GM12874 (cell line): Measurements from ENCODE around the gene SCAANT1.

Experiments
- TF ChIP-seq, protein P1 (sequence below): IDR thresholded peaks from 2 replicates; pipeline ENCODE4 v1.5.1; 2011; ENCODE audit warnings: low read depth, mild to moderate bottlenecking, control low read depth, low read length, moderate library complexity; ENCODE audit not compliant: insufficient read depth

The SCAANT1 gene

DNA sequence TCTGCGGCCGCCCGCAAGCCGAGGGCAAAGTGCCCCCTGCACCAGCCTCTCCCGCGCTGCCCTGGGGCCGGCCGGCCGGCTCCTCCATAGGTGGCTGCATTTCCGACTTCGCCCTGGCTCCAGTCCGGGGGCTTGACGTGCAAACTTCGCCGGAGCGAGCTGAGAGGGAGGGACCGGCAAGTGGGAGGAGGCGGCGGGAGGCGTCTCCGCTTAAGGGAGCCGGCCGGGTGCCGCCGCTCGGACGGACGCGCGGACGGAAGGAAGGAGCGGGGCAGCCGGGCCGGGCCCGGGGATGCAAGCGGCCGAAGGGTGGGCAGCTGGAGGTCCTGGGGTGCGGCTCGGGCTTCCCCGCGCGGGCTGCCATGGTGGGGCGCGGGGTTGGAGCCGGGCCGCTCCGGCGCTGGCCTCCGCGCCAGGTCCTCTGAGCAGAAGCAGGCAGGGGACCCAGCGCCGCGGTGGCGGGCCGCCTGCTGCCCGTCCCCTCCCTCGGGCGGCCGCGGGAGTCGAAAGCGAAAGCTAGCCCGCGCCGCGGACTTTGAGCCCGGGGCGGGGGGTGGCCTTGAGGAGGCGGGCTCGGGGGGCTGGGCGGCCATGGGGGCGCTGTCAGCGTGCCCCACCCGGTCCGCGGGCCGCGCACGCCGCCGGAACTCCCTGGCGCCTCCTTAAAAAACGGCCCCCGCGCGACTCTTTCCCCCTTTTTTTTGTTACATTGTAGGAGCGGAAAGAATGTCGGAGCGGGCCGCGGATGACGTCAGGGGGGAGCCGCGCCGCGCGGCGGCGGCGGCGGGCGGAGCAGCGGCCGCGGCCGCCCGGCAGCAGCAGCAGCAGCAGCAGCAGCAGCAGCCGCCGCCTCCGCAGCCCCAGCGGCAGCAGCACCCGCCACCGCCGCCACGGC, at the start of gene SCAANT1:
Gene SCAANT1, minus strand, starts transcription at position 511 of the 895 bp plus-strand sequence.
- TF ChIP-seq, protein P1, sequence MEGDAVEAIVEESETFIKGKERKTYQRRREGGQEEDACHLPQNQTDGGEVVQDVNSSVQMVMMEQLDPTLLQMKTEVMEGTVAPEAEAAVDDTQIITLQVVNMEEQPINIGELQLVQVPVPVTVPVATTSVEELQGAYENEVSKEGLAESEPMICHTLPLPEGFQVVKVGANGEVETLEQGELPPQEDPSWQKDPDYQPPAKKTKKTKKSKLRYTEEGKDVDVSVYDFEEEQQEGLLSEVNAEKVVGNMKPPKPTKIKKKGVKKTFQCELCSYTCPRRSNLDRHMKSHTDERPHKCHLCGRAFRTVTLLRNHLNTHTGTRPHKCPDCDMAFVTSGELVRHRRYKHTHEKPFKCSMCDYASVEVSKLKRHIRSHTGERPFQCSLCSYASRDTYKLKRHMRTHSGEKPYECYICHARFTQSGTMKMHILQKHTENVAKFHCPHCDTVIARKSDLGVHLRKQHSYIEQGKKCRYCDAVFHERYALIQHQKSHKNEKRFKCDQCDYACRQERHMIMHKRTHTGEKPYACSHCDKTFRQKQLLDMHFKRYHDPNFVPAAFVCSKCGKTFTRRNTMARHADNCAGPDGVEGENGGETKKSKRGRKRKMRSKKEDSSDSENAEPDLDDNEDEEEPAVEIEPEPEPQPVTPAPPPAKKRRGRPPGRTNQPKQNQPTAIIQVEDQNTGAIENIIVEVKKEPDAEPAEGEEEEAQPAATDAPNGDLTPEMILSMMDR = no peak

DNA sequence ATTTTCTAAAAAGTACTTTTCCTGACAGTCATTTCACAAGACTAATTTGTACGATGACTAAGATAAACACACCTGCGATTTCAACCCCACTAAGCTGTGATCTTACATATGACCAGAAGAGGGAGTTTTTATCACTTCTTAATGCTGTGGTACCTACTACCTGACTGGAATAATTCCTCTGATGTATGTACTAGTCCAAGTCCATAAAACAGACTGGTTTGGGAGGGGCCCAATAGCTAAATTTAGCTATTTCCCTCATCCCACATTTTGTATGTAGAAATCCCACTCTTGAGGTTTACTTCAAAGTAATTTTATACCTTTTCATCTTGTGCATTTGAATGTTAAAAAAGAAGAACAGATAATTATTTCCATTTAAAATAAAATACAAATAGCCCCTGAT, 49.7 kb upstream of the SCAANT1 start:
- TF ChIP-seq, protein P1 = peak; percentile 56; the same call in 1 of the 2 replicates

DNA sequence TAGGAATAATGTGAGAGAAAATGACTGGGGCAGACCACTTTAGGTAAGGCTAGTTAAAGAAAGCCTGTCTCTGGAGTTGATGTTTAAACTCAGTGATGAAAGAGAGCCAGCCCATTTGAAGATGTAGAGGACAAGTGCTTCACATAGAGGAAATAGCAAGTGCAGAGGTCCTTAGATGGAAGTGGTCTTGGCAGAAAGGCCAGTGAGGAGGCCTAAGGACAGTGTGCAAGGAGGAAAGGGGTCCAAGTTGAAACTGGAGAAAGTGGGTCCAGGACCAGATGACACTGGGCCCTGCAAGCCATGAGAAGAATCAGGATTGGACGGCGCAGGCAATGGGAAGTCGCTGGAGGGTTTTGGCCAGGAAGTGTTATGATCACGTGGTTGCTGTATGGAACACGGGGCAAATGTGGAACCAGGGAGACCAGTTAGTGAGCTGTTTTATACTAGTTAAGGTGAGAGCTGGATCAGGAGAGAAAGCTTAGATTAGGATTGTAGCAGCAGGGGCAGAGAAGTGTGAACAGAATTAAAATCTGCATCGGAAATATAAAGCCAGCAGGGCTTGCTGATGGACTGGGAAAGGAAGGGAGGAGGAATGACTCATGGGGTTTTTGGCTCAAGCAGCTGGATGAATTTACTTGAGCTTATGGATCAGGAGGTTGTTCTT, 48.0 kb upstream of the SCAANT1 start:
- TF ChIP-seq, protein P1 = no peak

DNA sequence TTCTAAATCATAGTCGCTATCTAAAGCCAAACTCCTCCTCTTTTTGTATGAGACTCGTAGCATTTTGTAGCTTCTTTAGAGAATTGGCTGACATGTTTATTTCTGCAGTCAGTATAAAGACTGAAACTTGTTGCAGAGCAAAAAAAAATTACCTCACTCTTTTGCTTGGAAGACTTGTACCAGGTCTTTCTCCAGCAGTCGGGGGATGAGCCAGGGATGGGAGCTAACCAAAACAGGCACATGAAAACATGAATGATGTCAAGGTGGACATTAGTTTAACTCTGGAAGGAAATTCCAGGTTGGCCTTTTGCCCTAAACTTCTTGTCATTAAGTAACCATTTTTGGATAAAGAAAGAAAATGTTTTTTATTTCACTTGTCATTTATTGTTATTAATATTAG, 47.0 kb upstream of the SCAANT1 start:
- TF ChIP-seq, protein P1 = no peak

DNA sequence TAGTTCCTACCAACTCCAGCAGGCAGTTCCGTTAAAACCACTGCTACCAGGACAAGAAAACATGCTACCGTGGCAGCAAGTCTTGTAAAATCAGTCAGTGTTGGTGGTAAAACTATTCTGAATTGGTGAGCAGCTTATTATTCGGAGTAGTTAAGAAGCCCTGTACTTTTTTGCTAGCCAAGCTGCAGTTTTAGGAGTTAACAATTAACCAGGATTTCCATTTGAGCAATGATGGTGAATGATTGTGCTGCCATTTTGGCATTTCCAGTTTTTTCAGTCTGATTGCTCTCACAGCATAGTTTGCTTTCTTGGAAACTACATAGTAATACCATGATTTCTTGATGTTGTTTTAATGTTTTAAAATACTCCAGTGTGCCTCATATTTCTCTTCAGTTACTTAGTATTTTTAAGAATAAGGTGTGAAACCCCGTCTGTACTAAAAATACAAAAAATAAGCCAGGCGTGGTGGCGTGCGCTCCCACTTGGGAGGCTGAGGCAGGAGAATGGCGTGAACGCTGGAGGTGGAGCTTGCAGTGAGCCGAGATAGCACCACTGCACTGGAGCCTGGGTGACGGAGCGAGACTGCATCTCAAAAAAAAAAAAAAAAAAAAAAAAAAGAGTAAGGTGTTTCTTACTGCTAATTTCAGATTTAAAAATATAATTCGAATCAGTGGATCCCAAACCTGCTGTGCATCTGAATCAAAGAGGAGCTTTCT, 43.8 kb upstream of the SCAANT1 start:
- TF ChIP-seq, protein P1 = no peak

DNA sequence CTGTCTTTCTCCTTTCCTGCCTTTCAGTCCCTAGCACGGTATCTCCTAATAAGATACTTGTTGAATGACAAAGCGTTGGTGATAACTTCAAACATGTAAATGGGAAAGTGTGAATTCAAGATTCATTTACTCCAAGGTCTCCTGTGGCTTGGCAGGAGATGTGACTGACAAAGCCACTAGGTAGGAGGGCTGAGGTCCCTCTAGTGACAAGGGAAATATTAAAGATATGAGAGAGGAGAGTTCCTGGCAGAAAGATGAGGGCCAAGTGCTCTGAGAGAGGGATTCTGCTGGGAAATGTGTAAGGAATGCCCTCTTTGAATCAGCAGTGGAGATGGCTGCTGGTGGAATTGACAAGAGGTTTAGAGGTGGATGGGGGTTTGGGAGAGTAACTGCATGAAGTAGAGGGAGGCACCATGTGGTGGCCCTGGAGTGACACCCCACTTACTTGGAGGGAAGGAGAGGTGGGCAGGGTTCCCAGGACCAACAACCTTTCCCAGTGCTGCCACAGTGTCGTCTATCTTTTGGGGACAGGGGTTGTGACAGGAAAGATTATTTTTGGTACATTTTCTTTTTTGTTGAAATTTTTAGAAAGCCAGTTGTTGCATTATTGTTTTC, 43.0 kb upstream of the SCAANT1 start:
- TF ChIP-seq, protein P1 = no peak

DNA sequence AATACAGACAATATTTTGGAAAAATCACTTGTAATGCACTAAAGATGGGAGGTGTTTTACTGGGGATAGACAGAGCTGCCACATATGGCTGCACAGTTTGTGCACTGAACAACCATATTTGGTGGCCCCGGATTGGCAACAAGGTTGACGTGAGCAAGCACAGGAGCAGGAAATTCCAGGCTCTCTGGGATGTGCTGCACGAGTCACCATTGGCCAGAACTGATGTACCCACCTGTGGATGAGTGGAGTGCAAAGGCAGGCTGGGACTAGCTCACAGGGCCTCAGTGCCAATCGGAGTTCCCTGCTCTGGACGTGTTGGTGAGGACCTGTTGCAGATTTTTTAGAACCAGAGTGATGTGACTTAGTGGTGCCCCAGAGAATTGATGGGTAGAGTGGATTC, 42.0 kb upstream of the SCAANT1 start:
- TF ChIP-seq, protein P1 = no peak
